Epithelial cell of esophagus (primary cell): Measurements from ENCODE around the gene OR2J1.

Experiments
- DNase-seq: peaks from one replicate; pipeline ENCODE4 v3.0.0; 2010; ENCODE audit warnings: low read depth
- H3K4me3 ChIP-seq: 2 replicates; pipeline ENCODE4 v1.5.1; 2011; ENCODE audit warnings: mild to moderate bottlenecking, low read length, control low read depth
- CTCF ChIP-seq: IDR thresholded peaks from 2 replicates; pipeline ENCODE4 v1.5.1; 2011; ENCODE audit warnings: low read depth, mild to moderate bottlenecking, low read length, control low read depth, inconsistent platforms; ENCODE audit not compliant: insufficient read depth; ENCODE audit errors: missing control alignments

OR2J1 gene

GRCh38 chr6:29099190-29099589 is at the start of gene OR2J1:
TSS of gene OR2J1 (plus strand) at chr6:29099490. CDS start at chr6:29100943, 1,453 bp downstream.
- H3K4me3 ChIP-seq = no peak within 1 kb of the TSS
- no peak for DNase-seq
- no peak for TF ChIP-seq CTCF

GRCh38 chr6:29051680-29052079 is 47.6 kb upstream of the OR2J1 start:
- no peak for DNase-seq
- no peak for TF ChIP-seq CTCF
- H3K4me3 ChIP-seq = no peak overlapping the region

GRCh38 chr6:29071831-29072723 is 27.2 kb upstream of the OR2J1 start:
- peak; percentile 63 for DNase-seq
- peak; percentile 73 for TF ChIP-seq CTCF
- no peak overlapping the region for H3K4me3 ChIP-seq

- TF ChIP-seq CTCF = no peak
- no peak overlapping the region for H3K4me3 ChIP-seq
- DNase-seq = no peak
Observed at GRCh38 chr6:29079203-29079602, 20.1 kb upstream of the OR2J1 start.

- no peak for DNase-seq
- no peak overlapping the region for H3K4me3 ChIP-seq
- no peak for TF ChIP-seq CTCF
Observed at GRCh38 chr6:29081312-29081711, 18.0 kb upstream of the OR2J1 start.

DNA sequence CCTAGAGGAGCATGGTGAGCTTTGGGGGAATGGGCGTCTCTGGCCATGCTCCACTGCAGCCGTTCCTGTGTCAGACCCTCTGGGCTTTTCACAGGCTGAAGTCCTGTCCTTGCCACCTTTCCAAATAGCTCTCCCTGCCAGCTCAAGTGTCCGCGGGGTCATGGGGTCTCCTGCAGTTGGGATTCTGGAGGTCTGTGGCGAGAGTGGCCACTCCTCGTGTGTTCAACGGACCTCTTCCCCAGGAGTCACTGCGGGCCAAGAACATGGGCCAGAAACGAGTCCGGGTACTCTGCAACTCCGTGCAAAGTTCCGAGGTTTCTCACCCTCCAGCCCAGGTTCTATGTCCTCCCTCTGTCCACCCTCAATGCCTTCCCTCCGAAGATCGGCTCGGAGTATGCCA is 16.8 kb upstream of the OR2J1 start:
- no peak overlapping the region for H3K4me3 ChIP-seq

More for the DNA sequence above, 16.8 kb upstream of the OR2J1 start:
- DNase-seq = no peak
- no peak for TF ChIP-seq CTCF
